GM13977 (cell line): ENCODE measurements around the gene VMP1.
"Not testable (repeated sequence)": the region's sequence is repeated elsewhere in the genome, so short reads cannot be mapped to it uniquely, and the experiment has no call there.

ENCODE experiments used
- DNase-seq: peaks from one replicate; pipeline ENCODE4 v3.0.0; 2012; ENCODE audit warnings: low spot score
- in situ Hi-C: fragments of 300-500 bp; cut with MboI; formaldehyde crosslinking; loops from one replicate; pipeline ENCODE4 v1.12.0; 2022; ENCODE audit warnings: low sequenced_read_pairs, low pct_unique_long_range_greater_than_20kb, mixed read lengths, inconsistent platforms; ENCODE audit not compliant: unreplicated experiment
- TF ChIP-seq, protein P1 (sequence below): IDR thresholded peaks from 2 replicates; pipeline ENCODE4 v1.5.1; 2012; ENCODE audit warnings: mild to moderate bottlenecking, control low read depth; ENCODE audit not compliant: insufficient read depth; ENCODE audit errors: extremely low read depth, missing control alignments

VMP1 gene

DNA sequence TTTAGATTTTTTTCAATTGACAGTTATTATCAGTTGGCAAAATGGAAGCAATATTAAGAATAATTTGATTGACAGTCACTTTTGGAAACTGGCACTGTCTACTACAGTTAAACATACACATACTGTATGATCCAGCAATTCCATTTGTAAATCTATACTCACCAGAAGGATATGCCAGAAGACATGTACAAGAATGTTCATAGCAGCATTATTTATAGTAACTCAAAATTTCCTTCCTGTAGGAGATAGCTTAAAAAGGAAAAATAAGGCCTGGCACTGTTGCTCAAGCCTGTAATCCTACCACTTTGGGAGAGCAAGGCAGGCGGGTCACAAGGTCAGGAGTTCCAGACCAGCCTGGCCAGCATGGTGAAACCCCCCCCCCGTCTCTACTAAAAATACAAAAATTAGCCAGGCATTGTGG is 89.3 kb downstream of the VMP1 start:
- in situ Hi-C loops, result no loop called here
- TF ChIP-seq, protein P1, sequence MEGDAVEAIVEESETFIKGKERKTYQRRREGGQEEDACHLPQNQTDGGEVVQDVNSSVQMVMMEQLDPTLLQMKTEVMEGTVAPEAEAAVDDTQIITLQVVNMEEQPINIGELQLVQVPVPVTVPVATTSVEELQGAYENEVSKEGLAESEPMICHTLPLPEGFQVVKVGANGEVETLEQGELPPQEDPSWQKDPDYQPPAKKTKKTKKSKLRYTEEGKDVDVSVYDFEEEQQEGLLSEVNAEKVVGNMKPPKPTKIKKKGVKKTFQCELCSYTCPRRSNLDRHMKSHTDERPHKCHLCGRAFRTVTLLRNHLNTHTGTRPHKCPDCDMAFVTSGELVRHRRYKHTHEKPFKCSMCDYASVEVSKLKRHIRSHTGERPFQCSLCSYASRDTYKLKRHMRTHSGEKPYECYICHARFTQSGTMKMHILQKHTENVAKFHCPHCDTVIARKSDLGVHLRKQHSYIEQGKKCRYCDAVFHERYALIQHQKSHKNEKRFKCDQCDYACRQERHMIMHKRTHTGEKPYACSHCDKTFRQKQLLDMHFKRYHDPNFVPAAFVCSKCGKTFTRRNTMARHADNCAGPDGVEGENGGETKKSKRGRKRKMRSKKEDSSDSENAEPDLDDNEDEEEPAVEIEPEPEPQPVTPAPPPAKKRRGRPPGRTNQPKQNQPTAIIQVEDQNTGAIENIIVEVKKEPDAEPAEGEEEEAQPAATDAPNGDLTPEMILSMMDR, result no peak
- DNase-seq, result no peak

- DNase-seq, result no peak
- TF ChIP-seq, protein P1, result no peak
- in situ Hi-C loops, result no loop called here
Observed at GRCh38 chr17:59798111-59798510, 90.7 kb downstream of the VMP1 start.

- DNase-seq, result no peak
- TF ChIP-seq, protein P1, result no peak
- in situ Hi-C loops, result no loop called here
Observed at GRCh38 chr17:59800530-59800942, 93.1 kb downstream of the VMP1 start.

DNA sequence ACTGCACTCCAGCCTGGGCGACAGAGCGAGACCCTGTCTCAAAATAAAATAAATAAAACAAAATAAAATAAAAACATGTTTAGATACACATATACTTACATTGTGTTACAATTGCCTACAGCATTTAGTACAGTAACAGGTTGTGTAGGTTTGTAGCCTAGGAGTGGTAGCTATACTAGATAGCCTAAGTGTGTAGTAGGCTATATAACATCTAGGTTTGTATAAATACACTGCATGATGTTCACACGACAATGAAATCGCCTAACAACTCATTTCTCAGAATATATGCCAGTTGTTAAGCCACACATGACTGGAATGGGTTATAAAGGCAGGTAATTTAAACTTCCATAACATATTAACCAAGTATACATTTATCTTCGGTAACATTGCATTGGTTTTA is 94.7 kb downstream of the VMP1 start:
- no peak for DNase-seq
- TF ChIP-seq, protein P1, result no peak
- in situ Hi-C loops, result no loop called here

DNA sequence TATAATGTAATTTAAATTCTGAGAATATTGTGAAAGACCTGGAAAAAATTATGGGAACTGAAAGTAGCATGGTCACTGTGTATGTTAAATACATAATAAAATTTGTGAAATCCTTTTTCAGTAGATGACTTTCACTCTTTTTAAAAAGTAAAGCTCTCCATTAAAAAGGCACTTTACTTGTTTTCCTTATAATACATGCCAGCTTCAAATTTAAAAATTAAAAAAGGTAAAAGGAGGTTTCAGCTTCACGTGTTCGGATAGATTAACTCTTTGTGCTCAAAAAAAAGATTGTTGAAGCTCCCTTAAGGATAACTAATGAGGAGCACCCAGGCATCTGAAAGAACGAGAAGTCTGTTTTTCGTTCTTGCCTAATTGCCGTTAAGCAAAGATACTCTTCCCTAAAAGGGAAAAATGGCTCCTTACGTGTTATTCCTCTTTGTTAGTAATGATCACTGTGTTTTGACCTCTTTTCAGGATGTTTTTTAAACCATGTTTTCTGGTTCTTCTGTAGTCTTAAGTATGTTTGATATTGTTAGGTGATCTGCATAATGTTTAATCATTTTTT is 97.5 kb downstream of the VMP1 start:
- no peak for DNase-seq
- in situ Hi-C loops, result no loop called here
- TF ChIP-seq, protein P1, result no peak

GRCh38 chr17:59806322-59806721 is 98.9 kb downstream of the VMP1 start:
- in situ Hi-C loops, DNase-seq: not testable (repeated sequence)

DNA sequence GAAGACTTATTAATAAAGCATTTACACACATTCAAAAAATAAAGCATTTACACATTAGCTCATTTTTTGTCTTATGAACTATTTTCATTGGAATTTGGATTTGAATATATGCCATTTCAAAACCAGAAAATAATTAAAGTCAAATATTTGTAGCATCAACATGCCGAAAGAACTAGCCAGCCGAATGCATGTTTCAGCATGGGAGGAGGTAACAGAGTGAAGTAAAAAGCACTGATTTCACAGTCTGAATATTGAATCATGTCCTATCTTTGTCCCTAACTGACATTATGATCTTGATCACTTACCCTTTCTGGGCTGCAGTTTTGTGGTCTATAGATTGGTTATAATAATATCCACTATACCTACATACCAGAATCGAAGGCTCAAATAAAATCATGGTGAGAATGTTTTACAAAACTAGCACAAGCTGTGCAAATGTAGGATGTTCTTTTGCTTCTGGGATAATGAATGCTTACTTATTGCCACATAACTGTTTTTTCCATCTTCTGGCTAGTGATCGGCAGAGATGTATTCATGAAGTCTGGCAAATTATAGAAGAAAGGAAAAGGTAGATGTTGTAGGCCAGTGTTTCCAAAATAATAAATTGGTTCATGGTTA is 100.5 kb downstream of the VMP1 start:
- DNase-seq, result no peak
- in situ Hi-C loops, result no loop called here
- TF ChIP-seq, protein P1, result no peak
